ENCODE data around the gene TKTL1.

TKTL1 gene

DNA sequence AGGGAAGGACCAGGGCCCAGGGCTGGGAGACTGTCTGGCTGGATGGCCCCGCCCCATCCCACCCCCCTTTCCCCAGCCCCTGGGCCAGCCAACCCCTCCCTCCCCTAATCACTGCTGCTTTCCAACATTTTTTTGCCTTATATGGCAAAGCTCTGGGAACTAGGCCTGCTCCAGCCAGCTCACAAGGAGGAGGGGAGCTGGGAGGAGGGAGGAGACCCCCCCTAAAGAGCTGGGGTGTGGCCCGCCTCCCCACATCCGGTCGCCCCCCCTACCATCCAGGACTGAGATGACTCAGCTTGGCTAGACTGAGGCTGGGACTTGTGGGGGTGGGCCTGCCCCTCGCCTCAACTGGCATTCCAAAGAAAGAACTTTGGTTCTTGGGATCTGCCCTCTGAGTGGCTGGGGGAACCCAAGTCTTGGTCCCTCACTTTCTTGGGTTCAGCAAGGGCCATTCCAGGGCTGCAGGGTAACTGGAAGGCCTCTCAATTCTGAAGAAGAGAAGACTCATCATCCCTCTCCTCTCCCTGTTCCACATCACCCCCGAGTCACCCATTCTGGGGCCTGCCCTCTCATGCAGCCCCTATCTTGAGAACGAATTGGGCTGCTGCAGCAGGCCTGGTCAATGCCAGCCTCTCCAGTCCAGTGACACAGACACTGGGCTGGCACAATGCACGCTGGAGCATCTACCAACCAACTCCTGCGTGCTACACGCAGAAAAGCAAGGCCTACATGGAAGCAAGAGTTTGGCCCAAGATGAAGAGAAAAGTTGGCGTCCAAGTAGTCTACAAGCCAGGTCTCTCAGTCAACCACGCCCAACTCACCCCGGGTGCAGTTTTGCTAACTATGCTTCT is 74.1 kb downstream of the TKTL1 start:
- Histone ChIP-seq H3K4me2 (ENCODE audit: insufficient read depth, low read length) (peak overlapping the region; percentile 90), H4K20me1 (ENCODE audit: insufficient read depth, low read length) (peaks cover 63% of the 10 kb centered on the region), H3K36me3 (ENCODE audit: insufficient read depth, low read length) (peaks cover 53% of the 10 kb centered on the region), H3K4me1 (ENCODE audit: insufficient read depth, low read length) (peaks cover 53% of the 10 kb centered on the region), H3K9ac (ENCODE audit: low read depth, low read length) (peak overlapping the region; percentile 90), H3K4me3 (ENCODE audit: low read depth in 1 of 2, low read length in 2 of 2) (peak overlapping the region; percentile 95 to 99), H3K27me3 (ENCODE audit: insufficient read depth, low read length, poor library complexity) (peaks cover 4% of the 10 kb centered on the region), H3K27ac (ENCODE audit: low read length) (peak overlapping the region; percentile 98), H3K79me2 (ENCODE audit: insufficient read depth, low read length) (peaks cover 60% of the 10 kb centered on the region), H2AFZ (ENCODE audit: low read depth, low read length) (no peak overlapping the region), H3K9me3 (ENCODE audit: insufficient read depth, low read length, severe bottlenecking) (no peaks in the 10 kb centered on the region)
- ATAC-seq (ENCODE audit: insufficient read depth, low read depth) (peak; percentile 55), DNase-seq (peak; percentile 89)
- no peak for TF ChIP-seq EZH2 (IDR thresholded peaks at IDR 0.05; ENCODE audit: borderline replicate concordance, low read depth, low read length, severe bottlenecking)
- TF ChIP-seq, protein P1, sequence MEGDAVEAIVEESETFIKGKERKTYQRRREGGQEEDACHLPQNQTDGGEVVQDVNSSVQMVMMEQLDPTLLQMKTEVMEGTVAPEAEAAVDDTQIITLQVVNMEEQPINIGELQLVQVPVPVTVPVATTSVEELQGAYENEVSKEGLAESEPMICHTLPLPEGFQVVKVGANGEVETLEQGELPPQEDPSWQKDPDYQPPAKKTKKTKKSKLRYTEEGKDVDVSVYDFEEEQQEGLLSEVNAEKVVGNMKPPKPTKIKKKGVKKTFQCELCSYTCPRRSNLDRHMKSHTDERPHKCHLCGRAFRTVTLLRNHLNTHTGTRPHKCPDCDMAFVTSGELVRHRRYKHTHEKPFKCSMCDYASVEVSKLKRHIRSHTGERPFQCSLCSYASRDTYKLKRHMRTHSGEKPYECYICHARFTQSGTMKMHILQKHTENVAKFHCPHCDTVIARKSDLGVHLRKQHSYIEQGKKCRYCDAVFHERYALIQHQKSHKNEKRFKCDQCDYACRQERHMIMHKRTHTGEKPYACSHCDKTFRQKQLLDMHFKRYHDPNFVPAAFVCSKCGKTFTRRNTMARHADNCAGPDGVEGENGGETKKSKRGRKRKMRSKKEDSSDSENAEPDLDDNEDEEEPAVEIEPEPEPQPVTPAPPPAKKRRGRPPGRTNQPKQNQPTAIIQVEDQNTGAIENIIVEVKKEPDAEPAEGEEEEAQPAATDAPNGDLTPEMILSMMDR (IDR thresholded peaks at IDR 0.05; ENCODE audit: borderline replicate concordance, extremely low read depth, low read length, poor library complexity, severe bottlenecking), result no peak

DNA sequence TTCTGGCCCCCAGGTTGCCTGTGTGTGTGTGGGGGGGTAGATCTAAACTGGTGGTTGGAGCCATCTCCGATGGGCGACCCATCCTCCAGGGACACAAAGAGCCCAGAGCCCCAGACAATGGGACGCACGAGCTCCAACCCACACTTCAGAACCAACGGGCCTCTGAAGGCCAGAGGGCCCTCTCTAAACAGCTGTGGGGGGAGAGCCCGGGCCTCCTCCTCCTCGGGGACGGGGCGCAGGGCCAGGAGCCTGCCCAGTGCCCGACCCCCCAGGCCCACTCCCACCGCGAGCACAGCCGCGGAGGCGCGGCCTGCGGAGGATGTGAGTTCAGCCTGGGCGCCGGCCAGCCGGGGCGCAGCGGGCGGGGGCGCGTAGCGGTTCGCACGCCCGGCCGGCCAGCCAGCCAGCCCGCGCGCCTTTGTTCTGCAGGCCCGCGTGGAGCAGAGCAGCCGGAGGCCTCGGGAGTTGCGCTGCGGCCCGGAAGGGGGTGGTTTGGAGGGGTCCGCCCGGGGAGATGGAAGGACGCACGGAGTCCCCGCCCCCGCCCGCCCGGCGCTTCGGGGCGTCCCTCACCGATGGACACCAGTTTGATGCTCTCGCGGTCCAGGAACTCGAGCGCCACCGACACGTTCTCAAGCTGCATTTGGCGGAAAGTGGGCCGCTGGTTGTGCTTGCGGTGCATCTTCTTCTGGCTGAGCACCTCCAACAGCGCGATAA is 74.9 kb downstream of the TKTL1 start:
- peak overlapping the region; percentile 90 for H3K4me2 ChIP-seq (ENCODE audit: insufficient read depth, low read length)
- H3K27ac ChIP-seq (ENCODE audit: low read length), result peak overlapping the region; percentile 98
- peaks cover 56% of the 10 kb centered on the region for H3K79me2 ChIP-seq (ENCODE audit: insufficient read depth, low read length)
- ATAC-seq (ENCODE audit: insufficient read depth, low read depth), result peak; percentile 3; the same call in 1 of the 3 replicates
- peak overlapping the region; percentile 55 for H2AFZ ChIP-seq (ENCODE audit: low read depth, low read length)
- H4K20me1 ChIP-seq (ENCODE audit: insufficient read depth, low read length), result peaks cover 55% of the 10 kb centered on the region
- peak overlapping the region; percentile 90 for H3K9ac ChIP-seq (ENCODE audit: low read depth, low read length)
- H3K9me3 ChIP-seq (ENCODE audit: insufficient read depth, low read length, severe bottlenecking), result no peaks in the 10 kb centered on the region
- peak overlapping the region; percentile 95 to 99 for H3K4me3 ChIP-seq (ENCODE audit: low read depth in 1 of 2, low read length in 2 of 2)
- H3K4me1 ChIP-seq (ENCODE audit: insufficient read depth, low read length), result peaks cover 53% of the 10 kb centered on the region
- H3K27me3 ChIP-seq (ENCODE audit: insufficient read depth, low read length, poor library complexity), result peaks cover 4% of the 10 kb centered on the region
- peaks cover 45% of the 10 kb centered on the region for H3K36me3 ChIP-seq (ENCODE audit: insufficient read depth, low read length)
- TF ChIP-seq EZH2 (IDR thresholded peaks at IDR 0.05; ENCODE audit: borderline replicate concordance, low read depth, low read length, severe bottlenecking), result no peak
- TF ChIP-seq, protein P1 (IDR thresholded peaks at IDR 0.05; ENCODE audit: borderline replicate concordance, extremely low read depth, low read length, poor library complexity, severe bottlenecking), result no peak
- DNase-seq, result peak; percentile 37

DNA sequence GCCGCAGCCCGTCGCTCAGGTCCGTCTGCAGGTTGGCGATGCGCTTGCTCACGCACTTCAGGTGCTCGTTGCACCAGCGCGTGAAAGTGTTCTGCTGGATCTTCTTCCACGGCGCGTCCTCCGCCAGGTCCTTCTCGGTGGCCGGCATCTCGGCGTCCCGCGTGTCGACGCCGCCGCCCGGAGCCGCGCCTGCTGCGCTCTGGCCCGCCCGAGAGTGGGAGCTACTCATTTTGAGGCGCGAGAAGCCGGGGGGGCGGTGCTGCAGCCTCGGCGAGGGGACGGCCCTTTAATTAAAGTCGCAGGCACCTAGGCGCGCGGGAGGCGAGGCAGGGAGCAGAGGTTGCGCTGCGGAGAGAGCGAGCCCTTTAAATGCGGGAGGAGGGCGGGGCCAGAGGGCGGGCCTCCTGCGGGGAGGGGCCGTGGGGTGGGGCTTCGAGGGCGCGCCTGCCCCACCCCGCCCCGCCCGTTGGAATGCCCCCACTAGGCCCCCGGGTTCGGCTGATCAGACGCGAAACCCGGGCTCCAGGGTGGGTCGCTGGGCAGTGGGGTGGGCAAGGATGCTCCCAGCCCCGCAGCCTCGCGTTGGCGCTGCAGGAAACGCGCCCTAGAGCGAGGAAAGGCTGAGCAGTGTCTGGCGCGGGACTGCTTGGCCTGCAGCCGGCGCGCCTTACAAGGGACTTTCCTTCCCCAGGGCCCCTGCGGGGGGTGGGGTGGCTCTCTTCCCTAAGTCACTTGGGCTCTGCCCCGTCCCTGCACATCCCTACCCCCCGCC is 75.6 kb downstream of the TKTL1 start:
- peak overlapping the region; percentile 95 to 99 for H3K4me3 ChIP-seq (ENCODE audit: low read depth in 1 of 2, low read length in 2 of 2)
- H3K27me3 ChIP-seq (ENCODE audit: insufficient read depth, low read length, poor library complexity), result peaks cover 4% of the 10 kb centered on the region
- peak overlapping the region; percentile 55 for H2AFZ ChIP-seq (ENCODE audit: low read depth, low read length)
- no peaks in the 10 kb centered on the region for H3K9me3 ChIP-seq (ENCODE audit: insufficient read depth, low read length, severe bottlenecking)
- DNase-seq, result peak; percentile 95
- H4K20me1 ChIP-seq (ENCODE audit: insufficient read depth, low read length), result peaks cover 49% of the 10 kb centered on the region
- peak overlapping the region; percentile 98 for H3K27ac ChIP-seq (ENCODE audit: low read length)
- peaks cover 37% of the 10 kb centered on the region for H3K36me3 ChIP-seq (ENCODE audit: insufficient read depth, low read length)
- peak overlapping the region; percentile 90 for H3K9ac ChIP-seq (ENCODE audit: low read depth, low read length)
- H3K79me2 ChIP-seq (ENCODE audit: insufficient read depth, low read length), result peaks cover 49% of the 10 kb centered on the region
- peaks cover 53% of the 10 kb centered on the region for H3K4me1 ChIP-seq (ENCODE audit: insufficient read depth, low read length)
- no peak for TF ChIP-seq EZH2 (IDR thresholded peaks at IDR 0.05; ENCODE audit: borderline replicate concordance, low read depth, low read length, severe bottlenecking)
- TF ChIP-seq, protein P1 (IDR thresholded peaks at IDR 0.05; ENCODE audit: borderline replicate concordance, extremely low read depth, low read length, poor library complexity, severe bottlenecking), result no peak
- peak overlapping the region; percentile 90 for H3K4me2 ChIP-seq (ENCODE audit: insufficient read depth, low read length)
- ATAC-seq (ENCODE audit: insufficient read depth, low read depth), result peak; percentile 75

Data from DND-41 (cell line).